GM08714 (cell line): ENCODE data around the gene DNLZ.

Experiments used
- H3K4me3 ChIP-seq: fragments of 200-500 bp; sonication (Bioruptor generic); 2 replicates; pipeline ENCODE4 v1.5.1; 2014; ENCODE audit warnings: mild to moderate bottlenecking, low read length, inconsistent platforms
- ZNF274 ChIP-seq: IDR thresholded peaks from 2 replicates; pipeline ENCODE4 v1.6.1; 2012; ENCODE audit warnings: mild to moderate bottlenecking, low read depth, low read length

DNLZ gene

DNA sequence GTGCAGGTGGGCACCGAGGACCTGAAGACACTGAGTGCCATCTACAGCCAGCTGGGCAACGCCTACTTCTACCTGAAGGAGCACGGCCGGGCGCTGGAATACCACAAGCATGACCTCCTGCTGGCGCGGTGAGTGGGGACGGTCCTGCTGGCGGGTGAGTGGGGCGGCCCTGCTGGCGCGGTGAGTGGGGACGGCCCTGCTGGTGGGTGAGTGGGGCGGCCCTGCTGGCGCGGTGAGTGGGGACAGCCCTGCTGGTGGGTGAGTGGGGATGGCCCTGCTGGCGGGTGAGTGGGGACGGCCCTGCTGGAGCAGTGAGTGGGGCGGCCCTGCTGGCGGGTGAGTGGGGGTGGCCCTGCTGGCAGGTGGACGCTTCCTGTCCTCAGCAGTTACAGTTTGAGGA is 29.0 kb downstream of the DNLZ start:
- no peak for TF ChIP-seq ZNF274
- H3K4me3 ChIP-seq = no peak overlapping the region

DNA sequence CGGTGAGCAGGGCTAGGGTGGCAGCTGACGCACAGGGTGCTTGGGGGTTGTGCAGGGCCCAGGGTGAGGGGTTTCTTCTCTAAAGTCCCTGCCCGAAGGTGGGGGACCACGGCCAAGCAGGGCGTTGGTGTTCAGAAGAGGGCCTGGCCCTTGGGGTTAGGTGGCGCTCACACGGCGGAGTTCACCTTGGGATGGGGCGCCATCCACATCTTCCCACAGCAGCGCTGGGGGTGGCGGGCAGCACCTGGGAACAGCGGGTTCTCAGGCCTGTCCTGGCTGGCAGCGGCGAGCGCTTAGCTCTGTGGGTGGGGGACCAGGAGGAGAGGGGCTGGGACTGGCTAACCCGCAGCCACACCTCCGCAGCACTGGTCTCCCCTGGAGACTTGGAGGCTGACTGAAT is 30.1 kb downstream of the DNLZ start:
- TF ChIP-seq ZNF274 = no peak
- H3K4me3 ChIP-seq = no peak overlapping the region

DNA sequence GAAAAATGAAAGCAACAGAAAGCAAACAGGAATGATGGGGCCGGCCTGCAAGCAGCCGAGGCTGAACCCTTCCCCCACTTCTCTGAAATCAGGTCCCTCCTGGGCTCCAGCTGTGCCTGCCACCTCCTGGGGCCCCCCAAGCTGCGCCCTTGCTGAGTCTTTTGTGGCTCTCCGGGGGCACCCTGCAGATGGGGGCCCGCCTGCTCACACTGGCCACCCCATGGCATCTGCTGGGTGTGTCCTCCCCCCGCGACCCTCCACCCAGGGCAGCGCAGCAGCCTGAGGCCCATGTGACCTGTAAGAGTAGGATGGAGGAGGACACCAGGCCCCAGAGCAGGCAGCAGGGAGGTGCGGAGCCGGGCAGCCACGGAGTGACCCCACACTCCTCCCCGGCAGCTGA is 30.5 kb downstream of the DNLZ start:
- no peak overlapping the region for H3K4me3 ChIP-seq
- TF ChIP-seq ZNF274 = no peak

DNA sequence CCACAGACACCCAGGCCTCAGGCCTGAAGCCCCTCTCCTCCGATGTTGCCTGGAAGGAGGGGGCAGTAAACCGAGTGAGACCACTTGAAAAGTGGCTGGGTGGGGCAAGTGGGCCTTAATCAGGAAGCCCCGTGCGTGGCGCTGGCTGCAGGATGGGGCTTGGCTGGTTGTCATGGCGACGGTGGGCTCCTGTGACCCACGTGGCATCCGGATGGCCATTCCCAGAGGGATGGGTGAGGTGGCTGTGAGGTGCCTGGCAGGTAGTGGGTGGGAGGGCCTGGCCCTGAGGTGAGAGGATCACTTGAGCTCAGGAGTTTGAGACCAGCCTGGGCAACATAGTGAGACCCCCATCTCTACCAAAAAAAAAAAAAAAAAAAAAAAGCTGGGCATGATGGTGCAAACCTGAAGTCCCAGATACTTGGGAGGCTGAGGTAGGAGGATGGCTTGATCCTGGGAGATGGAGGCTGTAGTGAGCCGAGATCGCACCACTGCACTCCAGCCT is 31.0 kb downstream of the DNLZ start:
- no peak overlapping the region for H3K4me3 ChIP-seq
- no peak for TF ChIP-seq ZNF274

DNA sequence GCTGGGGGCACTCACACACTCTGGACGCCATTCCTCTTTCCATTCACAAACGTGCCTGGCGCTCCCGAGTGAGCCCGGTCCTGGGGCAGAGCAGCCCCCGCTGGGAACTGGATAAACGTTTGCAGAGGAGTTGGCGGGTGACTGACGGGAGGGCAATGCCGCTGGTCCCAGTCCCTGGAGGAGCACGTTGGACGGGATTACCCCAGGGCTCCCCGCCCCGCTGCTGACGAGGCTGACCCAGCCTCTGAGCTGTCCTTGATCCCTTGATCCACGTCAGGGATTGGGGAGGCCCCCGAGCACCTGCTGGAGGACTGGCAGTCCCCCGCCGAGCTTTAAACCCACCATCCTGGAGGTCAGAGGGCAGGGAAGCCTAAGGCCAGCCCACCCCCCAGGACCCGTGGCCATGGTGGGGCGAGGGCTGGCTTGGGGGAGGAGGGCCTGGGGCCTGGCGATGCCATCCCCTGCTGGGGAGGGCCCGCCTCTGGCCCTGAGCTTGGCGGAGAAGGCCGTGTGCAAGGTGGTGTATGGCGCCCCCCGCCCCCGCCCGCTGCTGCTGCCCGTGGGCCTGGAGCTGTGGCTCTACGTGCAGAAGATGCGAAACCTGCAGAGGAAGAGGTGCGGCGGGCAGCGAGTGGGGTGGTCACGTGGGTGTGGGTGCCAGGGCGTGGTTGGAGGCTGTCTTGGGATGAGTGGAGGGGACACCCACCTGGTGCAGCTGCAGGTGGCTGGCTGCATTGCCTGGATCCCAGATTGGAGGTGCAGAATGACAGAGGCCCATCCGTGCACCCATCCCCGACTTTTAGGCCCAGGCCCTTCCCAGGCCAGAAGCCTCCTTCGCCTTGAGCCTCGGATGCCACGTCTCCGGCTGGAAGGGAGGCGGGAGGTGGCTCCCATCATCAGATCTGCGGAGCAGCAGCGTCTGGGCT is 31.7 kb downstream of the DNLZ start:
- no peak for TF ChIP-seq ZNF274

DNA sequence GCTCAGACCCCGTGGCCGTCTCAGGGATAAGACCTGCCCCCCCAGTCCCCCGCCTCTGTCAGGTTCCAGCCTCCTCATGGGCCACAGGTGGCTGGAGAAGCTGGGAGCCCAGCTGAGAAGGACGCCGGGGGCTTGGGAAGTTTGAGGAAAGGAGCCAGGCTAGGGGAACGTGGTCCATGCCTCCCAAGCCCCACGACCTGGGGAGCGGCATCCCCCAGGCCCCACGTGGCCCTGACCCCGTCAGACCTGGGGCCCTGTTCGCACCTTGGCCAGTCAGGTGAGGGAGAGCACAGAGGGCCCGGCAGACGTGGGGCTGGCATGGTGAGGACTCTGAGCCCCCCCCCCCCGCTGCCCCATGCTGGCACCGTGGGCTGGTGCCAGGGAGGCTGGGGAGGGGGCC is 32.5 kb downstream of the DNLZ start:
- TF ChIP-seq ZNF274 = no peak
- no peak overlapping the region for H3K4me3 ChIP-seq

More for the DNA sequence above, 31.7 kb downstream of the DNLZ start:
- H3K4me3 ChIP-seq = no peak overlapping the region

DNA sequence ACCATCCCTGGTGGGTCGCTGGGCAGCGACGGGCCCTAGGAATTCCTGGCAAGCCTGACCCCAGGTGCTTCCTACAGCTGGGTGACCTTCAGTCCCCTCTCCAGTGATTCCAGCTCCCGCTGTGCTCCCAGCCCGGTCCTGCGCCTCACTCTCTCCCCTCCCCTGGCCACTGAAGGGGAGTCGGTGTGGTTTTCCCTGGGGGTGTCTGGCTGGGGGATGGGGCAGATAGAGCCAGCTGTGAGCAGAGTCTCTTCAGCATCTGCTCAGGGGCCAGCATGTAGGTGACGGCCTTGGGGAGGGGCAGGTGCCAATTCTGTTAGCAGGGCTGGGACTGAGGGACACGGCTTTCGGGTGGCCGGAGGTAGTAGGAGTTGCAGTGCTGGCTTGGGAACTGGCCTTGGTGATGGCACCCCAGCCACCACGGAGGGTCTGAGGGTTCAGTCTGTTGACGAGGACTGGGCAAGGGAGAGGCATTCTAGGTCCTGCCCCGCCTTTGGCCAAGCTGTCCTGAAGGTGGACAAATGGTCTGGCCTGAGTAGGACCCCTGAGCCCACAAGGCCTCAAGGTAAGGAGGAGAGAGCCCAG is 33.0 kb downstream of the DNLZ start:
- no peak overlapping the region for H3K4me3 ChIP-seq
- TF ChIP-seq ZNF274 = no peak

DNA sequence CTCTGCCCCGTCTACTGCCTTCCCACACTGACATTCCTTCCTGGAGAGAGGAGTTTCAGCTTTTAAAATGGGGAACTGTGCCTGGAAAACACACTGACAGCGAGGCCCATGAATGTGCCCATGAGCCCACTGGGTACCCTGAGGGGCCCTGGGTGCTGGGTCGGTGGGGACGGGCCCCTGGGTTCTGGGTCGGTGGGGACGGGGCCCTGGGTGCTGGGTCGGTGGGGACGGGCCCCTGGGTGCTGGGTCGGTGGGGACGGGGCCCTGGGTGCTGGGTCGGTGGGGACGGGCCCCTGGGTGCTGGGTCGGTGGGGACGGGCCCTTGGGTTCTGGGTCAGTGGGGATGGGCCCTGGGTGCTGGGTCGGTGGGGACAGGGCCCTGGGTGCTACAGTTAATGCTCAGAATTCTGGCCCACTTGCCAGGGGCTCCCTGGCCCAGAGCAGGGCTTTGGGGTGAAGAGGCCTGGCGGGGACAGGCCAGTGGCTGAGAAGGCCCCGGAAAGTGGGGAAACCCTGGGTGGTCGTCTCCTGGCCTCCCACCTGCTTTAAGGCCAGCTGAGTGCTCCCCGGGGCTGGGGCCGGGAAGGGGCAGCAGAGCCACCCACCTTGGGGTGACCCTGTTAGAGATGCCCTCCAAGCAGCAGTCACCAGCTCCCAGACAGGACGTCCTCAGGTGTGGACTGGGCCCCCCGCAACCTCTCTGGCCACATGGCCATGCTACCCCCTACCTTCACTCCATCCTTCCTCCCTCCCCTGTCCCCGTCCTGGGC is 33.7 kb downstream of the DNLZ start:
- no peak for TF ChIP-seq ZNF274
- H3K4me3 ChIP-seq = no peak overlapping the region

DNA sequence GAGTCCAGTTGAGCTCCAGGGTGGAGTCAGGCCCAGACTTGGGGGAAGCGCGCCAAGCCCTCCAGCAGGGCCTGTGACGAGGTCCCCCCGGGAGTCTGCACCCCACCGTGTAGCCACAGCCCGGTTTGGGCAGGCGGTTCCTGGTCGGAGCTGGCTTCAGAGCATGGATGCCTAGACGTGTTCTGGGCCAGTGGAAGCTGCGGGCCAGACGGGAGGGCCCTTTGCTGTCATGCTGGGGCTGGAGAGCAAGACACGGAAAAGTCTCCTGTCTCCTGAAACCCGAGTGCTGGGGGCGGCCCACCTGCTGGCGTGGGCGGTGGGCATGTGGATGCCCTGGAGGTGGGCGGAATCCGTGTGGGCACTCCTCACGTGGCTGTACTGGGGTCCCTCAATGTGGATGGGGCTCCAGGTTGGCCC is 34.3 kb downstream of the DNLZ start:
- H3K4me3 ChIP-seq = no peak overlapping the region
- TF ChIP-seq ZNF274 = no peak

DNA sequence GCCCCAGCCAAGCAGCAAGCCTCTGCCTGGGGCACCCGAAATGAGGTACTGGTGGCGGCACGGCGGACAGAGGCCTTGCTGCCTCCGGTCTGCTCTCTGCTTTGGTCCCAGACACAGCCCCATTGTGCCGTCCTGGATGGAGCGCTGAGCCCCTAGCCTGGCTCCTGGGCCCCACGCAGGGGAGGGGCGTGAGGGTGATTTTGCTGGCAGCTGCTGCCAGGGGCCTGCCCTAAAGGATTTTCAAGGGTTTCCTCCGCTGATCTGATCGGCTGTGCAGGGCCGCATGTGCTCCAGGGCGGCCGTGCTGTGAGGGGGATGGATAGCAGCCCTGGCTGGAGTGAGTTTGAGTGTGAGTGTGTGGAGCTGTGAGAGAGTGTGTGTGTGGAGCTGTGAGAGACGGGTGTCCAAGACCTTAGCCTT is 34.9 kb downstream of the DNLZ start:
- H3K4me3 ChIP-seq = no peak overlapping the region
- TF ChIP-seq ZNF274 = no peak

DNA sequence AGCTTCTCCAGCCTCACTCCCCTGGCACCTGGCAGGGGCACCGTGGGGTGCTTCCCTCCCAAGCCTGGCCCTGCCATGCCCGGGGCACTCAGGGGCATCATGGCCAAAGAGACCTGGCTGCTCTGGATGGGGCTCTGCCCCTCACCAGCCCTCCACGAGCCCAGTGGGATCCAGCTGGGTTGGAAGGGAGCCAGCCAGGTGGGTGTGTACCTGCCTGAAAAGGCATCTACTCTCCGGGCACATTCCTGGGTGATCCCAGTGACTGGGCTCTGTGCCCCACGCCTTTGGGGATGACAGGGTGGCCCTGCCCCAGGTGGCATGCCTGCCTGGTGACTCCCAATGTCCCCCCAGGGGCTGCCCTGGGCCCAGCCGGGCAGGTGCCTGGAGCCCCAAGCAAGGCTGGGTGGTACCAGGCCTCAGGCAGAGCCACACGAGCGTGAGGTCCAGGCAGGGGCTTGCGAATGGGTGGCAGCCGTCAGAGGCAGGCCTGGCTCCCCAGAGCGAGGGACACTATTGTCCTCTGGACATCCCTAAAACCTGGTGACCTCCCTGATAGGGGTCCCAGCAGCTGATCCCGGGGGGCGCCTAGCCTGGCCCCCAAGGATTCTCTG is 35.4 kb downstream of the DNLZ start:
- no peak overlapping the region for H3K4me3 ChIP-seq
- no peak for TF ChIP-seq ZNF274

DNA sequence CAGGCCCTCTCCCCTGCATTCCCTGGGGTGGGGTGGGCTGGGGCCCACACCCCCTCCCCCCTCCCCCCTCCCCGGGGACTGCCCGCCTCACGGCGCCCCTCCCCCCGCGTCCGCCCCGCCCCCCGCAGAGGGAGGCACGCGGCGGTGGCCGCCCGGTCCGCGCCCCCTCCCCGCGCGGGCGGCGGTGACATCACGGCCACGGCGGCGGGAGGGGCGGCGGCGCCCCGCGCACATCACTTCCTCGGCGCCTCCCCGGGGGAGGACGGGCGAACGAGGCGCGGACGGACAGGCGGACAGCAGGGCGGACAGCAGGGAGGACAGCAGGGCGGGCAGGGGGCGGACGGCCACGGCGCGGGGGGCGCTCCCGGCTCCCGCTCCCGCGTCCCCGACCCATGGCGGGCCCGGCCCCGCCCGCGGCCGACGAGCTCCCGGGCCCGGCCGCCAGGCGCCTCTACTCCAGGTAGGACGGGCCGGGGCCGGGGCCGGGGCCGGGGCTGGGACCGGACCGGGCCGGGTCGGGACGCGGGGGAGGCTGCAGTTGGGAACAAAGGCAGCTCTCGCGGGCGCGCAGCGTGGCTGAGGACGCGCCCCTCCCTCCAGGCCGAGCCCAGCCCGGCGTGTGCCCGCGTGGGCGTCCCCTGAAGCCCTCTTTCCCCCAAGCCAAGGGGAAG is 36.1 kb downstream of the DNLZ start, which contains the start of gene GPSM1:
Gene GPSM1 (plus strand): TSS at position 236 of the 671 bp plus-strand sequence. CDS start 157 bp downstream, at position 393.
- H3K4me3 ChIP-seq = no peak within 1 kb of the TSS
- no peak for TF ChIP-seq ZNF274

DNA sequence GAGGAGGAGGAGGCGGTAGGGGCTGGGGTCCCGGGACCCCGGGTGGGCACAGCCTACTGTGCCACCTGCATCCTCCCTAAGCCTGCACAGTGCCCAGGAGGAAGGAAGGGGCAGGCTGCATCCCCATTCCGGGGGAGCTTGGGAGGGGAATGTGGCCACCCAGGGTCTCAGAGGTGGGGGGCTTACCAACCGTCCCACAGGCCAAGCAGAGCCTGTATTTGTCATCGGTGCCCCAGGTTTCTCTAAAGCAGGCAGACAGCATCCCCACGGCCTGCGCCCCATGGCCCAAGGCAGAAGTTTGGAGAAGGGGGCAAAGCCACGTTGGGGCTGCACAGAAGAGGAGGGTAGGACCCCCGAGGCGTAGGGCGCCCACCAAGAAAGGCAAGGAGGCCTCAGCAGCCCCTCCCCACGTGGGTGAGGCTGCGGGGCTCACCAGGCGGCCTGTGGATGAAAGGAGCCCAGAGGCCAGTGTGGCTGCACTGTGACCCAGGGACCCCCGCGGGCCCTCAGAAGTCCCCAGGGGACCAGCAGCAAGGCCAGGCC is 36.7 kb downstream of the DNLZ start:
- no peak for TF ChIP-seq ZNF274
- H3K4me3 ChIP-seq = no peak overlapping the region
